Endothelial cell of umbilical vein (primary cell): ENCODE data around the gene ATP8B2.

Source experiments
- EZH2 ChIP-seq: IDR thresholded peaks from 2 replicates; pipeline ENCODE4 v1.6.1; 2012; ENCODE audit warnings: borderline replicate concordance, low read depth, mild to moderate bottlenecking, moderate library complexity, low read length, inconsistent platforms; ENCODE audit not compliant: severe bottlenecking
- FOS ChIP-seq: IDR thresholded peaks from 2 replicates; pipeline ENCODE4 v1.6.1; 2011; ENCODE audit warnings: mild to moderate bottlenecking, low read length, moderate library complexity, borderline replicate concordance; ENCODE audit not compliant: insufficient read depth
- GATA2 ChIP-seq: IDR thresholded peaks from 2 replicates; pipeline ENCODE4 v1.7.0; 2011; ENCODE audit warnings: low read depth, mild to moderate bottlenecking, moderate library complexity, mixed read lengths, low read length; ENCODE audit not compliant: insufficient read length, insufficient read depth
- JUN ChIP-seq: IDR thresholded peaks from 2 replicates; pipeline ENCODE4 v1.6.1; 2011; ENCODE audit warnings: borderline replicate concordance, low read depth; ENCODE audit not compliant: insufficient read length, insufficient read depth
- MYC ChIP-seq: IDR thresholded peaks from one replicate; pipeline ENCODE4 v1.6.1; 2011; ENCODE audit warnings: mild to moderate bottlenecking, low read depth, low read length
- POLR2A ChIP-seq: IDR thresholded peaks from 2 replicates; pipeline ENCODE4 v1.6.1; 2012; ENCODE audit warnings: low read depth, mild to moderate bottlenecking, control low read depth, low read length
- POLR2AphosphoS5 ChIP-seq: IDR thresholded peaks from 2 replicates; pipeline ENCODE4 v1.6.1; 2012; ENCODE audit warnings: low read depth, mild to moderate bottlenecking, control low read depth, low read length, moderate library complexity; ENCODE audit not compliant: insufficient read depth
- TF ChIP-seq, protein P1 (sequence below), 2 donors: IDR thresholded peaks; 1 replicate in 1 of 2; 2 replicates in 1 of 2; pipeline ENCODE4 v1.5.1; 2011; ENCODE audit warnings: low read length in 2 of 2, mild to moderate bottlenecking in 2 of 2, moderate library complexity in 2 of 2, control low read depth in 1 of 2, inconsistent platforms in 1 of 2, low read depth in 1 of 2; ENCODE audit not compliant: insufficient read depth in 1 of 2; ENCODE audit errors: extremely low read depth in 1 of 2
- TF ChIP-seq, protein P2 (sequence below): IDR thresholded peaks from 2 replicates; pipeline ENCODE4 v1.6.1; 2011; ENCODE audit not compliant: insufficient read depth, insufficient read length

DNA sequence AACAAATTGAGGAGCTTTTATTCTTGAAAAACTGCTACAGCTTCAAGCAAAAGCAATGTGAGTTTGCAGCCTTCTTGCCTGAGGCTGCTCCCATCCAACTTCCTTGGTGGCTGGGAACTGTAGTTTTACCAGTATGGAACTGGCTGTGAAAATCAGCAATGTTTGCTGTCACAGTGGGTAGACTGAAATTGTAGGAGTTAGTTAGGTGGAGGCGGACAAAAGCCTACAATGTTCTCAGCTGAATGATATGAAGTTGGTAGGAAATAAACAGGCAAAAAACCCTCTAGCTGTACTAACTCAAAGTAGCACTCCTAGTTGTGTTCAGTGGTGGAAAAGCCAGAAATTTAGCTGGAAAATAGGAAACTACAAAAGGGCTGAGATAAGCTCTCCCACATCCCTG lies 34.4 kb upstream of the ATP8B2 start:
- TF ChIP-seq, protein P1, sequence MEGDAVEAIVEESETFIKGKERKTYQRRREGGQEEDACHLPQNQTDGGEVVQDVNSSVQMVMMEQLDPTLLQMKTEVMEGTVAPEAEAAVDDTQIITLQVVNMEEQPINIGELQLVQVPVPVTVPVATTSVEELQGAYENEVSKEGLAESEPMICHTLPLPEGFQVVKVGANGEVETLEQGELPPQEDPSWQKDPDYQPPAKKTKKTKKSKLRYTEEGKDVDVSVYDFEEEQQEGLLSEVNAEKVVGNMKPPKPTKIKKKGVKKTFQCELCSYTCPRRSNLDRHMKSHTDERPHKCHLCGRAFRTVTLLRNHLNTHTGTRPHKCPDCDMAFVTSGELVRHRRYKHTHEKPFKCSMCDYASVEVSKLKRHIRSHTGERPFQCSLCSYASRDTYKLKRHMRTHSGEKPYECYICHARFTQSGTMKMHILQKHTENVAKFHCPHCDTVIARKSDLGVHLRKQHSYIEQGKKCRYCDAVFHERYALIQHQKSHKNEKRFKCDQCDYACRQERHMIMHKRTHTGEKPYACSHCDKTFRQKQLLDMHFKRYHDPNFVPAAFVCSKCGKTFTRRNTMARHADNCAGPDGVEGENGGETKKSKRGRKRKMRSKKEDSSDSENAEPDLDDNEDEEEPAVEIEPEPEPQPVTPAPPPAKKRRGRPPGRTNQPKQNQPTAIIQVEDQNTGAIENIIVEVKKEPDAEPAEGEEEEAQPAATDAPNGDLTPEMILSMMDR (IDR thresholded peaks at IDR 0.05; ENCODE audit: extremely low read depth in 1 of 2, insufficient read depth in 1 of 2, low read depth in 1 of 2, low read length in 2 of 2), result no peak
- TF ChIP-seq GATA2 (no peak), POLR2A (no peak), POLR2AphosphoS5 (no peak), EZH2 (no peak), FOS (no peak), MYC (no peak), JUN (no peak)
- TF ChIP-seq, protein P2, sequence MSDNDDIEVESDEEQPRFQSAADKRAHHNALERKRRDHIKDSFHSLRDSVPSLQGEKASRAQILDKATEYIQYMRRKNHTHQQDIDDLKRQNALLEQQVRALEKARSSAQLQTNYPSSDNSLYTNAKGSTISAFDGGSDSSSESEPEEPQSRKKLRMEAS, result no peak
